NCI-H226 (cell line): Measurements from ENCODE around the gene SRPK2.

Source experiments
- DNase-seq: peaks from one replicate; pipeline ENCODE4 v3.0.0-alpha.2; 2015

The SRPK2 gene

DNA sequence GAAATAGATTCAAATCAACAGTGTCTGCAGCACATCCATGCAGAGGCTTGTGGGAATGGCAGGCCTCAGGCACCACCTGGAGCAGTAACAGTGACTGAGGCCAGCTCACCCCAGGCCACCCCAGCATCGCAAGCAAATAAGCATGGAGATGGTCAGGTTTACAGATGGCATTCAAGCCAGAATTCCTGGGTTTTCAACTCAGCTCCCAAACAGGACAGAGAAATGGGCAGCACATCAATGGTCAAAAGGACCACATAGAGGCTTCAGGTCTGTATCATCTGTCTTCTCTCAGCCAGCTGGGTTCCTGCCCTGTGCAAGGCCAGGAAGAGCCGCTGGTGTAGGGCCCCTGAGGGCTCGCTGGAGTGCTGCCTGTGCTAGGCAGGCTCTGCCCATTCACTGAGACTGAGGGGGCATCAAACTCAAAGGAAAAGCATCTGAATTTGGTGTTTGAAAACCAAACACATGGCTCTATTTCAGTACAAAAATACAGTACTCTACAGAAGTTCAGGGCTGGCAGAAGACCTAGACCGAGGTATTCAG lies 262.2 kb downstream of the SRPK2 start:
- no peak for DNase-seq

GRCh38 chr7:105125745-105126144 lies 263.0 kb downstream of the SRPK2 start:
- no peak for DNase-seq

DNA sequence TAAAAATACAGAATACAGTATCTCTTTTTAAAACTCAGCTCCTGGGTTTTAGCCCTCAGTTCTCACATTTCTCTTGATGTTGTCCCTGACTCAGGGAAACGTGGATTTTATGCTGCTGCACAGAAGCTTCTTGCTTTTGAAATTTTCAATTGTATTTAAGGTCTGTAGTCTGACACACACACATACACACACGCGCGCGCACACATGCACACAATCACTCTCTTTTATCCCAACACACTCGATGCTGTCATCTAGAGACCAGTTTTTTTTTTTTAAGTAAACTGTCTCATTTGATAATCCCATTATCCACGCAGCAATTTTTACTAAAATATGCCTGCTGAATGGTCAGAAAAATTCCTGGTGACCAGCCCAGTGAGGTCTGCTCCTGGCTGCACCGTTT lies 266.1 kb downstream of the SRPK2 start:
- DNase-seq = no peak

DNA sequence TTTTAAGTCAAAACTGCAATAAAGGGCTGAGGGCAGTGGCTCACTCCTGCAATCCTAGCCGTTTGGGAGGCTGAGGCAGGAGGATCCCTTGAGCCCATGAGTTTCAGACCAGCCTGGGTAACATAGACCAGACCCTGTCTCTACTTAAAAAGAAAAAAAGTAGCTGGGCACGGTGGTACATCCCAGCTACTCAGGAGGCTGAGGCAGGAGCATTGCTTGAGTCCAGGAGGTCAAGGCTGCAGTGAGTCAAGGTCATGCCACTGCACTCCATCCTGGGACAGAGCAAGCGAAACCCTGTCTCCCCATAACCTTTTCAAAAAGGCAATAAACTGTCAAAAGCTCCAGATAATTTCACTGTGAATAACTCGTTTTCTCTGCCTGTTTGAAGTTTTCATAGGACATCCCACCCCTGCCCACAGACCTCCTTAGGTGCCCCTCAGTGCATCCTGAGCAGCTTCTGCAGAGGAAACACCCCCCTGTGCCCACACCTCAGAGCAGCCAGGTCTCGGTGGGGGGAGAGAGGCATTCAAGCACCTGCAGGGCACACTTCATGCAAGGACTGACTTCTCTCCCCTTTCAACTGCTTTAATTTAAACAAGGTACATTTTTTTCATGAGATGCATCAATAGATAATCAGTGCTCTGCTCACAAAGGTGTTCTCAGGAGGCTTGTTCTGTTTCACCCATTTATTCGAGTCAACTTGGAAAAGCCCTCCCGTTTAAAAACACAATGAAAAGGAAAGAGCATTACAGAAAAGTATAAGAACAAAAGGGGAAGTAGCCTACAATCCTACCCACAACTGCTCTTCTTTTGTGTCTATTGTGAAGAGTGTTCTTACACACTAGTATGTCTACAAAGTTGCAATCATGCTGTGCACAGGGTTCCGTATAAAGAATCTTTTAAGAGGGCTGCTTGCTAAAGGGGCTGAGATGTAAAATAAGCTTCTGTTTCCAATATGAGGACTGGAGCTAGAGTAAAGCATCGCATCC lies 269.8 kb downstream of the SRPK2 start:
- no peak for DNase-seq

GRCh38 chr7:105112440-105113418 lies 276.0 kb downstream of the SRPK2 start:
- DNase-seq = no peak

DNA sequence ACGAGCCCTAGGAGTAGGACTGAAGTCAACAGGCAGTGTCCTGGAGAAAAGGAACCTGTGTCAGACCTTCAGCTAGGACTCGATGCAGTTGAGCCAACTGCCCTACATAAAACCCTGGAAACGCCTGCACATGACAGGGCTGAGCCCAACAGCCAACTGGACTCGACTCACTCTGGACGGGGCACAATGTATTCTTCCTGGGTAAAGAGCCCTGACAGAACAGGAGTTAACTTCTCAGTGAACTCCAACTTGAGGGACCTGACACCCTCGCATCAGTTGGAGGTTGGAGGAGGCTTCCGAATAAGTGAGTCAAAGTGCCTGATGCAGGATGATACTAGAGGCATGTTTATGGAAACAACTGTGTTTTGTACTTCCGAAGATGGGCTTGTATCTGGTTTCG lies 281.3 kb downstream of the SRPK2 start:
- DNase-seq = no peak

DNA sequence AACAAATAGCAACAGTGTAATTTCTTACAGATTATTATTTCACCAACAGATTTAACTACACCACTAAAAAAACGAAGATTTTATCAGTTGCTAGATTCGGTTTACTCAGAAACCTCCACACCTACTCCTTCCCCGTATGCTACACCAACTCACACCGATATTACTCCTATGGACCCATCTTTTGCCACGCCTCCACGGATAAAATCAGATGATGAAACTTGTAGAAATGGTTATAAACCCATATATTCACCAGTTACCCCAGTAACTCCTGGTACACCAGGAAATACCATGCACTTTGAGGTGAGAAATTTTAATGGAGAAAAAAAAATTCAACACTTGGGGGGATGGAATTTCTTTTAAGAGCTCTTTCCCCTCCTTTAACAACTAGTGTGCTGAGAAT lies 282.2 kb downstream of the SRPK2 start:
- DNase-seq = no peak

DNA sequence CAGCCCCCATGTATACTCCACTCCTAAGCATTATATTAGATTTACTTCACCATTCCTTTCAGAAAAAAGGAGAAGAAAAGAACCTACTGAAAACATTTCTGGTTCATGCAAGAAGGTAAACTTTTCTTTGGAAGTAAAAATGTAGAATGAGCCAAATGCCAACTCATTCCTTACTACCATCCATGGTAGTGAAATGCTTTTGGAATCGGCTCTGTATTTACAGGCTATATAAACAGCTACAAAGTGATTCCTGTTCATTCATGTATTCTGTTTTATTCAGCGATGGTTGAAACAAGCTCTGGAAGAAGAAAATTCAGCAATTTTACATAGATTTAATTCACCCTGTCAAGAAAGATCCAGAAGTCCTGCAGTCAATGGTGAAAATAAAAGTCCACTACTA lies 283.1 kb downstream of the SRPK2 start:
- DNase-seq = no peak

- DNase-seq = no peak
Measured at GRCh38 chr7:105102557-105103352, 286.0 kb downstream of the SRPK2 start.

DNA sequence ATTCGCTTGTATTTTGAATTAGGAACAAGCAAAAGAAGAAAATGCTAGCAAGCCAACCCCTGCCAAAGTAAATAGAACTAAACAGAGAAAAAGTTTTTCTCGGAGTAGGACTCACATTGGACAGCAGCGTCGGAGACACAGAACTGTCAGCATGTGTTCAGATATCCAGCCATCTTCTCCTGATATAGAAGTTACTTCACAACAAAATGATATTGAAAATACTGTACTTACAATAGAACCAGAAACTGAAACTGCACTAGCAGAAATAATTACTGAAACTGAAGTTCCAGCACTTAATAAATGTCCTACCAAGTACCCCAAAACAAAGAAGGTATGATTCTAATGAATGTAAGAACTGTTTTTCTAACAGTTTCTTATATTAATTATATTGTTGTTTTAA lies 286.9 kb downstream of the SRPK2 start:
- DNase-seq = no peak

- DNase-seq = peak; percentile 9
Measured at GRCh38 chr7:105098863-105099515, 289.7 kb downstream of the SRPK2 start.

DNA sequence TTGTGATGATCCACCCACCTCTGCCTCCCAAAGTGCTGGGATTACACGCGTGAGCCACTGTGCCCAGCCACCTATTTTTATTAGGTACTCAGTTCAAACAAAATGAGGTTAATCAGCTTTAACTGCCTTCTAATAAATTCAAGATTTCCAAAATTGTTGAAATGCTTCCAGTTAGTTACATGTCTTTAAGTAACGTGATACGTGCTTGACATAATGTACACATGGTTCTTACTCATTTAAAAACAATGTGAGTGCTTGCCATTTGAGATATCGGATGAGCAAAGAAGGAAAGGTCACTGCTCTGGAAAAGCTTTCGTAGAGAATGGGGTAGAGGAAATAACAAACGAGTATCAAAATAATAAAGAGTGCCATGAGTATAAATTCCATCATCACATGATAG lies 291.1 kb downstream of the SRPK2 start:
- DNase-seq = peak; percentile 93

DNA sequence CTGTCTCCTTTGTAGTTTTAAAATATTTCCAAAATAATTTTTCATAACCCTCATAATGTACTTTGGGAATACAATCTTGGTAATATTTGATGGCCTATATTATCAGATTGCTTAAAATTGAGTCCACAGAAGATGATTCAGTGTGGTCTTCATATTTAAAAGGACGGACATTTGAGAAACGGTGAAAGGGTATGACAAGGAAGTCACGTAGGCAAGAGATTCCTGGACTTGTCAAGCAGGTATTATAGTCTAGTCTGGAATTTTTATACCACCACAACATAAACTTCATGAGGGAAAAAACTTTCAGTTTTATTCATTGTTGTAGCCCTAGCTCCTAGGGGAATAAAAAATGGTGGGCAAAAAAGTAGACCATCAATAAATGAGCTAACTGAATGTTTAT lies 292.4 kb downstream of the SRPK2 start:
- DNase-seq = no peak

- no peak for DNase-seq
Measured at GRCh38 chr7:105094966-105095365, 293.8 kb downstream of the SRPK2 start.

GRCh38 chr7:105088456-105088855 lies 300.3 kb downstream of the SRPK2 start:
- DNase-seq = no peak

GRCh38 chr7:105087981-105088380 lies 300.7 kb downstream of the SRPK2 start:
- no peak for DNase-seq

DNA sequence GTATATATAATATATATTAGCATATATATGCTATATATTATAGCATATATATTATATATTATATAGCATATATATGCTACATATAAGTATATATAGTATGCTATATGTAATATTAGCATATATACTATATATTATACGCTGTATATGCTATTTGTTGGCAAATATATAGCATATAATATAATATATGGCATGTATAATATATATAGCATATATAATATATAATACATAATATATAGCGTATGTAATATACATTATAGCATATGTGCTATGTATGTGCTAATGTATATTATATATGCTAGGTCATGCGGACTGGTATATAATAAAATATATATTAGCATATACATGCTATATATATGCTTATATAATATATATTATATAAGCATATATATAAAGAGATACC lies 301.9 kb downstream of the SRPK2 start:
- DNase-seq = no peak

DNA sequence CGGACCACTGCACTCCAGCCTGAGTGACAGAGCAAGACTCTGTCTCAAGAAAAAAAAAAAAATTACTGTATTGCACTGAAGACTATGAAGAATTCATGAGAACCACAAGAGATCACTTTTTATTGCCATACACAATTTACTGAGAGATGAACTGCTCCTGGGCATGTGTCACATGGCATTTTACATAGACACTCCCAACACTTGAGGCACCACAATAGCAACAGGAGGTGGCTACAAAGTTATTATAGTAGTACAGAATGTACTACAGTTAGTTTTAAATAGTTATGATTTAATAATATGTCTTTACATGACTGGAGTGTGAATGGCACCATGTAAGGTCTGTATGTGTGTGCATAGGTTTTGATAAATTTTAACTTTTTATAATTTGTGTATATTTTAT lies 304.1 kb downstream of the SRPK2 start:
- no peak for DNase-seq

DNA sequence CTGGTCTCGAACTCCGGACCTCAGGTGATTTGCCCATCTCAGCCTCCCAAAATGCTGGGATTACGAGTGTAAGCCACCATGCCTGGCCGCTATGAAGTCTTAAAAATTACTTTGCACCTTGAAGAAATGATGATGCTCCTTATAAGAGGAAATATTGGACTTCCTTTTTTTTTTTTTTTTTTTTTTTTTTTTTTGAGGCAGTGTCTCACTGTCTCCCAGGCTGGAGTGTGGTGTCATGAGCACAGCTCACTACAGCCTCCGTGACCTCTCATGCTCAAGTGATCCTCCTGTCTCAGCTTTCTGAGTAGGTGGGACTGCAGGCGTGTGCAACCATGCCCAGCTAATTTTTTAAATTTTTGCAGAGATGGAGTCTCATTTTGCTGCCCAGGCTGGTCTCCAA lies 309.4 kb downstream of the SRPK2 start:
- DNase-seq = no peak

DNA sequence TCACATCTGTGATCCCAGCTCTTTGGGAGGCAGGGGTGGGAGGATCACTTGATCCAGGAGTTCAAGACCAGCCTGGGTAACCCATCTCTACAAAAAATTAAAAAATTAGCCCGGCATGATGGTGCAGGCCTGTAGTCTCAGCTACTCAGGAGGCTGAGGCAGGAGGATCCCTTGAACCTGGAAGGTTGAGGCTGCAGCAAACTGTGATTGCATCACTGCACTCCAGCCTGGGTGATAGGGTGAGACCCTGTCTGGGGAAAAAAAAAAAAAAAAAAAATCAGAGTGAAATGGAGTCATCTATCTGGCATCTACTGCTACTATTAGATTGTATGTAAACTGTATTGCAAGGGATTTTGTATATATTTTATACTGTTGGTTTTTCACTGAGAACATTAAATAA lies 315.6 kb downstream of the SRPK2 start:
- no peak for DNase-seq

DNA sequence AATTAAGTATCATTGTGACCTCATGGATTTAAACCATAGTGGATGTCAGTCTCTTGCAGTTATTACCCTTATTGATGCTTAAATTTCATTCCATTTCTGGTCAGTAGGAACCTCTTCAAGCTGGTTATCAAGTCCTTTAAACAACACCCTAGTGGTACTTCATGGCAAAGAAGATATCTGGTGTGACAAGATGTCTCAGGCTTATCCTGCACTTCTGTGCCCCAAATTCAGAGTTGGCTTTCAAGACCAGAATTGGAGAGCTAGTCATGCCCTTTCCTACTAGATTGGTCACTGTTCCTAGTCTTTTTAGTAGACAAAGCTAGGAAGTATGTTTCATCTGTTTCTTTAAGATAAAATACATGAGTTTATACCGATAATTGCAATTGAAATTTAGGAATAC lies 319.8 kb downstream of the SRPK2 start:
- no peak for DNase-seq

DNA sequence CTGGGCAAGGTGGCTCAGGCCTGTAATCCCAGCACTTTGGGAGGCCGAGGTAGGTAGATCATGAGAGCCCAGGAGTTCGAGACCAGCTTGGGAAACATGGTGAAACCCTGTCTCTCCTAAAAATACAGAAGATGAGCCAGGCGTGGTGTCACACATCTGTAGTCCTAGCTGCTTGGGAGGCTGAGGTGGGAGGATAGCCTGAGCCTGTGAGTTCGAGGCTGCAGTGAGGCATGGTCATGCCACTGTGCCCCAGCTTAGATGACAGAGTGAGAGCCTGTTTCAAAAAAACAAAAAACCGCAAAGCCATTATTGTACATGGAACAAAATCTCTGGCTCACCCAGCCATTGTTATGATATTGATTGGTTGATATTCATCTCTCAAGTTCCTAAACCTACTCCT lies 321.0 kb downstream of the SRPK2 start:
- no peak for DNase-seq
